Measurements from ENCODE around the gene NTSR2.

DNA sequence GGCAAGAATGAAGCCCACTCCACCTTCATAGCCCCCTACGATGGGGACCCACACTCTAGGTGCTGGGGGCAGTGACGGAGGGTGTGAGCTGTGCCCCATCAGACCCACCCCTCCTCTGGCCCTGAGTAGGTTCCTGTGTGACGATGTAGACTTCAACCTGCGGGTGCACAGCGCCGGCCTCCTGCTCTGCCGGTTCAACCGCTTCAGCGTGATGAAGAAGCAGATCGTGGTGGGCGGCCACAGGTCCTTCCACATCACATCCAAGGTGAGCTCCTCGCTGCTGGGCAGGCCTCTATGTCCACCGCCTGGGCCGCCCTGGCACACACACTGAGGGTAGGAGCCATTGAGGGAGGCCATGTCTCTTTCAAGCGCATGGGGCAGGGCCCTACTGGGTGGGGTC lies 34.9 kb downstream of the NTSR2 start:
- TF ChIP-seq POLR2AphosphoS5 (IDR thresholded peaks at IDR 0.05): no peak
- no peak for TF ChIP-seq POLR2A (IDR thresholded peaks at IDR 0.05)
- no peak for TF ChIP-seq CTCF (IDR thresholded peaks at IDR 0.05)
- TF ChIP-seq EP300 (IDR thresholded peaks at IDR 0.05): no peak

All from suprapubic skin (tissue), 4 donors.